Measurements from ENCODE around the gene ARHGAP26. TPM values are rescaled to one million over a fixed set of nuclear protein-coding genes. Genes with fewer than 3 reads are reported as not detected.
"Not testable (repeated sequence)": the region's sequence is repeated elsewhere in the genome, so short reads cannot be mapped to it uniquely, and the experiment has no call there.

The ARHGAP26 gene
- total and polyA plus RNA-seq, 2 experiments from 2014 or later, result 9.5 to 16.8 TPM

DNA sequence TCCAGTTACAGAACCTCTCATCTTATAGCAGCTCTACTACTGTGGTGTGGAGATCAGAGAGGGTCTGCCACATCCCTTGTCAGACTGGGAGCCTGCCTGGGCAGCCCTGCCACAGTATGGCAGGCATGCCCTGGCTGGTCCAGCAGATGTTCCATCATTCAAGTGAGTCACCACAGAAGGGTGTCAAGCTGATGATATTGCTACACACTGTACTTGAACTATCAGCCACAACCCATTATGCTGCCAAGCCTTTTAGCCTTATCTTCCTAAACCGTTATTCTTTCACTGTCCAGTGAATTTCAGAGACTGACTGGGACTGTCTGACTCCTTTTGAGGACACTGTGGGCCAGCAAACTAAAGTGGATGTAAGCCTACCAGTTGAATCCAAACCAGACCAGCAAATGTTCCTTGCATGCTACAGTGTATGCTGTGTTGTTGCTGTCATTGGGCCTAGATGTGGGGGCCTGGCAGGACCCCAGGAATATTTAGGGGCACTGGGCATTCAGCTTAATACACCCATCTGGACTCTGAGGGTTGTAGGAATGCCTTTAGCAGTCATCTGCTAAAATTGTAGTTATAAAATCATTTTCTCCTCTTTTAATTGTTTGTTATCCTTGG lies 430.7 kb downstream of the ARHGAP26 start (continued):
- TF ChIP-seq, protein P1, sequence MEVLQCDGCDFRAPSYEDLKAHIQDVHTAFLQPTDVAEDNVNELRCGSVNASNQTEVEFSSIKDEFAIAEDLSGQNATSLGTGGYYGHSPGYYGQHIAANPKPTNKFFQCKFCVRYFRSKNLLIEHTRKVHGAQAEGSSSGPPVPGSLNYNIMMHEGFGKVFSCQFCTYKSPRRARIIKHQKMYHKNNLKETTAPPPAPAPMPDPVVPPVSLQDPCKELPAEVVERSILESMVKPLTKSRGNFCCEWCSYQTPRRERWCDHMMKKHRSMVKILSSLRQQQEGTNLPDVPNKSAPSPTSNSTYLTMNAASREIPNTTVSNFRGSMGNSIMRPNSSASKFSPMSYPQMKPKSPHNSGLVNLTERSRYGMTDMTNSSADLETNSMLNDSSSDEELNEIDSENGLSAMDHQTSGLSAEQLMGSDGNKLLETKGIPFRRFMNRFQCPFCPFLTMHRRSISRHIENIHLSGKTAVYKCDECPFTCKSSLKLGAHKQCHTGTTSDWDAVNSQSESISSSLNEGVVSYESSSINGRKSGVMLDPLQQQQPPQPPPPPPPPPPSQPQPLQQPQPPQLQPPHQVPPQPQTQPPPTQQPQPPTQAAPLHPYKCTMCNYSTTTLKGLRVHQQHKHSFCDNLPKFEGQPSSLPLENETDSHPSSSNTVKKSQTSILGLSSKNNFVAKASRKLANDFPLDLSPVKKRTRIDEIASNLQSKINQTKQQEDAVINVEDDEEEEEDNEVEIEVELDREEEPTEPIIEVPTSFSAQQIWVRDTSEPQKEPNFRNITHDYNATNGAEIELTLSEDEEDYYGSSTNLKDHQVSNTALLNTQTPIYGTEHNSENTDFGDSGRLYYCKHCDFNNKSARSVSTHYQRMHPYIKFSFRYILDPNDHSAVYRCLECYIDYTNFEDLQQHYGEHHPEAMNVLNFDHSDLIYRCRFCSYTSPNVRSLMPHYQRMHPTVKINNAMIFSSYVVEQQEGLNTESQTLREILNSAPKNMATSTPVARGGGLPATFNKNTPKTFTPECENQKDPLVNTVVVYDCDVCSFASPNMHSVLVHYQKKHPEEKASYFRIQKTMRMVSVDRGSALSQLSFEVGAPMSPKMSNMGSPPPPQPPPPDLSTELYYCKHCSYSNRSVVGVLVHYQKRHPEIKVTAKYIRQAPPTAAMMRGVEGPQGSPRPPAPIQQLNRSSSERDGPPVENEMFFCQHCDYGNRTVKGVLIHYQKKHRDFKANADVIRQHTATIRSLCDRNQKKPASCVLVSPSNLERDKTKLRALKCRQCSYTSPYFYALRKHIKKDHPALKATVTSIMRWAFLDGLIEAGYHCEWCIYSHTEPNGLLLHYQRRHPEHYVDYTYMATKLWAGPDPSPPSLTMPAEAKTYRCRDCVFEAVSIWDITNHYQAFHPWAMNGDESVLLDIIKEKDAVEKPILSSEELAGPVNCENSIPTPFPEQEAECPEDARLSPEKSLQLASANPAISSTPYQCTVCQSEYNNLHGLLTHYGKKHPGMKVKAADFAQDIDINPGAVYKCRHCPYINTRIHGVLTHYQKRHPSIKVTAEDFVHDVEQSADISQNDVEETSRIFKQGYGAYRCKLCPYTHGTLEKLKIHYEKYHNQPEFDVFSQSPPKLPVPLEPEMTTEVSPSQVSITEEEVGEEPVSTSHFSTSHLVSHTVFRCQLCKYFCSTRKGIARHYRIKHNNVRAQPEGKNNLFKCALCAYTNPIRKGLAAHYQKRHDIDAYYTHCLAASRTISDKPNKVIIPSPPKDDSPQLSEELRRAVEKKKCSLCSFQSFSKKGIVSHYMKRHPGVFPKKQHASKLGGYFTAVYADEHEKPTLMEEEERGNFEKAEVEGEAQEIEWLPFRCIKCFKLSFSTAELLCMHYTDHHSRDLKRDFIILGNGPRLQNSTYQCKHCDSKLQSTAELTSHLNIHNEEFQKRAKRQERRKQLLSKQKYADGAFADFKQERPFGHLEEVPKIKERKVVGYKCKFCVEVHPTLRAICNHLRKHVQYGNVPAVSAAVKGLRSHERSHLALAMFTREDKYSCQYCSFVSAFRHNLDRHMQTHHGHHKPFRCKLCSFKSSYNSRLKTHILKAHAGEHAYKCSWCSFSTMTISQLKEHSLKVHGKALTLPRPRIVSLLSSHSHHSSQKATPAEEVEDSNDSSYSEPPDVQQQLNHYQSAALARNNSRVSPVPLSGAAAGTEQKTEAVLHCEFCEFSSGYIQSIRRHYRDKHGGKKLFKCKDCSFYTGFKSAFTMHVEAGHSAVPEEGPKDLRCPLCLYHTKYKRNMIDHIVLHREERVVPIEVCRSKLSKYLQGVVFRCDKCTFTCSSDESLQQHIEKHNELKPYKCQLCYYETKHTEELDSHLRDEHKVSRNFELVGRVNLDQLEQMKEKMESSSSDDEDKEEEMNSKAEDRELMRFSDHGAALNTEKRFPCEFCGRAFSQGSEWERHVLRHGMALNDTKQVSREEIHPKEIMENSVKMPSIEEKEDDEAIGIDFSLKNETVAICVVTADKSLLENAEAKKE (CRISPR knock-in tag; IDR thresholded peaks at IDR 0.05), result no peak

DNA sequence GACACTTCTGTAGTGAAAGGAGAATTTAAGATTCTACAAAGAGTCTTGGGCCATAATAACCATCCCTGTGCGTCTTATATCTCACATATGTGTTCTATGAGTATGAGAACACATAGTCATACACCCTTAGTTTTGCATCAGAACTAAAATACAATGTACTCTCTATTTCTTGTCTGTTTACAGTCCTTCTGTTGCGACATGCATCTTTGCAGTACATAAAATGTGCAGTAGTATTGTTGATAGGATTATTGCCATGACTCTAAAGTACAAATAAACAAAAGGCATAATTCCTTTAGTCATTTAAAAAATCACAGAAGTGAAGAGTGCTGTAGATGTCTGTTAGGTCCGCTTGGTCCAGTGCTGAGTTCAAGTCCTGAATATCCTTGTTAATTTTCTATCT lies 431.4 kb downstream of the ARHGAP26 start:
- Mint-ChIP-seq H3K9me3 (peaks cover 11% of the 10 kb centered on the region), H3K4me3 (no peak overlapping the region), H3K27ac (no peak overlapping the region), H3K4me1 (peaks cover 9% of the 10 kb centered on the region; the same call in 1 of the 3 replicates), H3K36me3 (ENCODE audit: low read depth) (peaks cover 12% of the 10 kb centered on the region; the same call in 2 of the 3 replicates), H3K27me3 (ENCODE audit: insufficient read depth, low read depth, poor library complexity) (no peaks in the 10 kb centered on the region)
- Histone ChIP-seq H2AFZ (no peak overlapping the region), H3K27ac (ENCODE audit: low read depth) (no peak overlapping the region), H3K4me3 (no peak overlapping the region), H3F3A (replicated peaks; ENCODE audit: low read depth) (no peaks in the 10 kb centered on the region), H3K4me1 (ENCODE audit: insufficient read depth) (peaks cover 4% of the 10 kb centered on the region; the same call in 1 of the 2 replicates), H3K9me2 (ENCODE audit: insufficient read depth) (no peaks in the 10 kb centered on the region), H3K27me3 (ENCODE audit: insufficient read depth) (no peaks in the 10 kb centered on the region), H4K20me1 (replicated peaks; ENCODE audit: insufficient read depth) (no peaks in the 10 kb centered on the region), H3K36me3 (ENCODE audit: insufficient read depth) (no peaks in the 10 kb centered on the region), H3K79me2 (replicated peaks; ENCODE audit: insufficient read depth) (no peaks in the 10 kb centered on the region), H3K4me2 (no peak overlapping the region)
- DNase-seq (ENCODE audit: low spot score), result no peak
- ATAC-seq, result no peak
- no peak for TF ChIP-seq EZH2phosphoT487 (IDR thresholded peaks at IDR 0.05; ENCODE audit: unreplicated experiment)

DNA sequence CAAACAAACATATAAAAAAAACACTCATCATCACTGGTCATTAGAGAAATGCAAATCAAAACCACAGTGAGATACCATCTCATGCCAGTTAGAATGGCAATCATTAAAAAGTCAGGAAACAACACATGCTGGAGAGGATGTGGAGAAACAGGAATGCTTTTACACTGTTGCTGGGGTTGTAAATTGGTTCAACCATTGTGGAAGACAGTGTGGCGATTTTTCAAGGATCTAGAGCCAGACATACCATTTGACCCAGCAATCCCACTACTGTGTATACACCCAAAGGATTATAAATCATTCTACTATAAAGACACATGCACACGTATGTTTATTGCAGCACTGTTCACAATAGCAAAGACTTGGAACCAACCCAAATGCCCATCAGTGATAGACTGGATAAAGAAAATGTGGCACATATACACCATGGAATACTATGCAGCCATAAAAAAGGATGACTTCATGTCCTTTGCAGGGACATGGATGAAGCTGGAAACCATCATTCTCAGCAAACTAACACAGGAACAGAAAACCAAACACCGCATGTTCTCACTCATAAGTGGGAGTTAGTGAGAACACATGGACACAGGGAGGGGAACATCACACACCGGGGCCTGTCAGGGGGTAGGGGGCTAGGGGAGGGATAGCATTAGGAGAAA lies 433.3 kb downstream of the ARHGAP26 start:
- H3K27ac Mint-ChIP-seq; H3K4me3 Mint-ChIP-seq; H3K27ac ChIP-seq (ENCODE audit: low read depth); DNase-seq (ENCODE audit: low spot score); H3K36me3 ChIP-seq (ENCODE audit: insufficient read depth); H2AFZ ChIP-seq; H3K9me2 ChIP-seq (ENCODE audit: insufficient read depth); H3K79me2 ChIP-seq (replicated peaks; ENCODE audit: insufficient read depth); H3K27me3 ChIP-seq (ENCODE audit: insufficient read depth); H3K4me1 ChIP-seq (ENCODE audit: insufficient read depth); H3K27me3 Mint-ChIP-seq (ENCODE audit: insufficient read depth, low read depth, poor library complexity); H3K9me3 Mint-ChIP-seq; H3K4me3 ChIP-seq; H3F3A ChIP-seq (replicated peaks; ENCODE audit: low read depth); H3K4me2 ChIP-seq; ATAC-seq; H4K20me1 ChIP-seq (replicated peaks; ENCODE audit: insufficient read depth); H3K36me3 Mint-ChIP-seq (ENCODE audit: low read depth): not testable (repeated sequence)
- peaks cover 16% of the 10 kb centered on the region; the same call in 2 of the 3 replicates for H3K4me1 Mint-ChIP-seq

Data from GM23338 (cell line).